K562 (cell line): ENCODE results near the gene TMEM121. TPM values are rescaled to one million over a fixed set of nuclear protein-coding genes. Genes with fewer than 3 reads are reported as not detected.

Experiments used
- ARID1B ChIP-seq: fragments of 450-650 bp; IDR thresholded peaks from 2 replicates; pipeline ENCODE4 v1.6.1; 2016; ENCODE audit warnings: antibody characterized with exemption, mild to moderate bottlenecking, inconsistent platforms
- BRD9 ChIP-seq: fragments of 450-650 bp; IDR thresholded peaks from 2 replicates; pipeline ENCODE4 v1.6.1; 2018; ENCODE audit warnings: low read depth; ENCODE audit not compliant: partially characterized antibody
- CBFA2T2 ChIP-seq: fragments of 450-650 bp; conservative IDR thresholded peaks from 2 replicates; pipeline ENCODE4 v1.6.1; 2017; ENCODE audit warnings: mild to moderate bottlenecking
- CCNT2 ChIP-seq: IDR thresholded peaks from 2 replicates; pipeline ENCODE4 v1.6.1; 2011; ENCODE audit warnings: borderline replicate concordance, low read depth, mild to moderate bottlenecking, moderate library complexity, mixed read lengths, low read length; ENCODE audit not compliant: insufficient read length; ENCODE audit errors: extremely low read depth
- GATAD2A ChIP-seq: fragments of 450-650 bp; IDR thresholded peaks from 2 replicates; pipeline ENCODE4 v1.6.1; 2017
- HDAC8 ChIP-seq: fragments of 450-650 bp; IDR thresholded peaks from 2 replicates; pipeline ENCODE4 v1.6.1; 2016; ENCODE audit warnings: mild to moderate bottlenecking, missing genetic modification characterization, moderate library complexity, missing compliant biosample characterization
- HSF4 ChIP-seq: fragments of 250-450 bp; sonication (Bioruptor Pico); IDR thresholded peaks from 2 replicates; pipeline ENCODE4 v2.1.2; 2022; ENCODE audit warnings: mild to moderate bottlenecking, moderate library complexity, borderline replicate concordance
- MCM7 ChIP-seq, 2 experiments: fragments of 450-650 bp; IDR thresholded peaks; 2 replicates each; pipeline ENCODE4 v1.6.1; 2016 to 2018
- MNT ChIP-seq, 2 experiments: fragments of 450-650 bp; conservative IDR thresholded peaks; 2 replicates each; pipeline ENCODE4 v1.6.1; 2017; ENCODE audit warnings: mild to moderate bottlenecking in 2 of 2, moderate library complexity in 2 of 2
- MYNN ChIP-seq, 2 experiments: sonication (generic); formaldehyde crosslinking in 1 of 2; IDR thresholded peaks; 2 replicates each; pipeline versions ENCODE4 v1.5.0 to v1.6.1; 2016 to 2020; ENCODE audit warnings: antibody characterized with exemption in 1 of 2, missing genetic modification reagents in 1 of 2
- NRF1 ChIP-seq, 2 experiments: fragments of 450-650 bp; IDR thresholded peaks in 1 of 2; conservative IDR thresholded peaks in 1 of 2; 2 replicates each; pipeline ENCODE4 v1.6.1; 2014; ENCODE audit warnings: mild to moderate bottlenecking in 2 of 2
- POU5F1 ChIP-seq: fragments of 150-350 bp; IDR thresholded peaks from 2 replicates; pipeline ENCODE4 v1.6.1; 2014; ENCODE audit warnings: borderline replicate concordance, low read length, low read depth, mild to moderate bottlenecking; ENCODE audit not compliant: partially characterized antibody
- PTBP1 ChIP-seq: fragments of 200-400 bp; formaldehyde crosslinking; IDR thresholded peaks from 2 replicates; pipeline ENCODE4 v1.6.1; 2017; ENCODE audit warnings: low read depth, low read length
- RFX5 ChIP-seq: IDR thresholded peaks from 2 replicates; pipeline ENCODE4 v1.6.1; 2011; ENCODE audit warnings: low read depth, mild to moderate bottlenecking, improper control_type of control experiment, low read length
- SLC30A9 ChIP-seq: fragments of 250-450 bp; sonication (Bioruptor Pico); IDR thresholded peaks from 2 replicates; pipeline ENCODE4 v1.8.0; 2022; ENCODE audit warnings: mild to moderate bottlenecking, moderate library complexity
- SNRNP70 ChIP-seq: fragments of 200-400 bp; formaldehyde crosslinking; optimal IDR thresholded peaks from 2 replicates; pipeline ENCODE3; 2017; ENCODE audit warnings: low read depth, low read length
- SREBF2 ChIP-seq: sonication (generic); formaldehyde crosslinking; IDR thresholded peaks from 2 replicates; pipeline ENCODE4 v1.4.0; 2020; ENCODE audit warnings: mild to moderate bottlenecking, missing genetic modification reagents
- TBP ChIP-seq: optimal IDR thresholded peaks from 2 replicates; pipeline ENCODE3; 2011; ENCODE audit warnings: low read depth, low read length, improper control_type of control experiment
- YY1 ChIP-seq, 3 experiments: IDR thresholded peaks; 2 replicates each; pipeline ENCODE4 v1.6.1; 2011; ENCODE audit warnings: low read length in 2 of 3, mild to moderate bottlenecking in 2 of 3, moderate library complexity in 2 of 3, borderline replicate concordance in 1 of 3, control low read depth in 1 of 3, low read depth in 1 of 3; ENCODE audit not compliant: insufficient read depth in 3 of 3, insufficient replicate concordance in 2 of 3, control insufficient read depth in 1 of 3, insufficient read length in 1 of 3; ENCODE audit errors: extremely low read depth in 1 of 3
- ZBTB43 ChIP-seq: sonication (generic); formaldehyde crosslinking; IDR thresholded peaks from 2 replicates; pipeline ENCODE4 v1.8.0; 2023; ENCODE audit warnings: mild to moderate bottlenecking, missing genetic modification reagents
- ZC3H4 ChIP-seq: sonication (generic); formaldehyde crosslinking; IDR thresholded peaks from 2 replicates; pipeline ENCODE4 v1.9.0; 2021; ENCODE audit warnings: missing genetic modification reagents, borderline replicate concordance
- polyA plus RNA-seq, 8 experiments: library from polyadenylated mRNA; depleted of rRNA in 4 of 8; stranded (reverse) in 5 of 8; unstranded in 3 of 8; fragments of >200 nt; fragmentation: Nextera tagmentation in 2 of 8; fragmentation: Illumina TruSeq in 1 of 8; extraction: Ambion mirVana in 2 of 8; extraction: Trizol in 1 of 8; gene quantifications; 2 replicates each; pipeline versions ENCODE4 v1.2.1 to v1.2.3, GENCODE V29; 2011 to 2014; ENCODE audit warnings: inconsistent platforms in 1 of 8, missing spikeins in 1 of 8
- total RNA-seq, 7 experiments: library from RNA; depleted of rRNA in 6 of 7; stranded (reverse); fragments of >200 nt in 6 of 7; fragmentation: Illumina TruSeq in 2 of 7; extraction: Trizol in 2 of 7; gene quantifications; 2 replicates each; pipeline versions ENCODE4 v1.2.1 to v1.2.3, GENCODE V29; 2011 to 2021; ENCODE audit warnings: low replicate concordance in 1 of 7
- TF ChIP-seq, protein P1 (sequence below): fragments of 250-450 bp; sonication (Bioruptor Pico); IDR thresholded peaks from 2 replicates; pipeline ENCODE4 v1.4.0; 2020; ENCODE audit warnings: mild to moderate bottlenecking, moderate library complexity

TMEM121 gene
- total and polyA plus RNA-seq, 9 of the 15 experiments (the other 6 are each of a cell fraction or from before 2014, with no cell fraction given), result 0.31 to 0.36 TPM; not detected in 7

GRCh38 chr14:105490572-105491365 is 35.6 kb upstream of the TMEM121 start, which contains the start of gene TEDC1 (continued):
- TF ChIP-seq SLC30A9 (CRISPR knock-in tag), result no peak
- peak; percentile 92 to 93 for TF ChIP-seq NRF1 (conservative IDR thresholded peaks at IDR 0.05 in 1 of 2, IDR thresholded peaks at IDR 0.05 in 1 of 2)
- no peak for TF ChIP-seq MYNN (IDR thresholded peaks at IDR 0.05)
- TF ChIP-seq MYNN (CRISPR knock-in tag; IDR thresholded peaks at IDR 0.05), result no peak
- no peak for TF ChIP-seq SNRNP70
- no peak for TF ChIP-seq ZC3H4 (CRISPR knock-in tag)
- peak; percentile 75 to 79 for TF ChIP-seq MNT (conservative IDR thresholded peaks at IDR 0.05)
- peak; percentile 13 for TF ChIP-seq TBP
- peak in 2 of 3 experiments; percentile 4 to 25 for TF ChIP-seq YY1 (IDR thresholded peaks at IDR 0.05; ENCODE audit: borderline replicate concordance in 1 of 3, control insufficient read depth in 1 of 3, extremely low read depth in 1 of 3, insufficient read depth in 3 of 3, insufficient read length in 1 of 3, insufficient replicate concordance in 2 of 3, low read depth in 1 of 3, low read length in 2 of 3)
- no peak for TF ChIP-seq BRD9
- TF ChIP-seq SREBF2 (CRISPR knock-in tag), result no peak
- no peak for TF ChIP-seq ARID1B
- TF ChIP-seq CCNT2, result no peak
- no peak for TF ChIP-seq HDAC8 (tag)
- TF ChIP-seq, protein P1, sequence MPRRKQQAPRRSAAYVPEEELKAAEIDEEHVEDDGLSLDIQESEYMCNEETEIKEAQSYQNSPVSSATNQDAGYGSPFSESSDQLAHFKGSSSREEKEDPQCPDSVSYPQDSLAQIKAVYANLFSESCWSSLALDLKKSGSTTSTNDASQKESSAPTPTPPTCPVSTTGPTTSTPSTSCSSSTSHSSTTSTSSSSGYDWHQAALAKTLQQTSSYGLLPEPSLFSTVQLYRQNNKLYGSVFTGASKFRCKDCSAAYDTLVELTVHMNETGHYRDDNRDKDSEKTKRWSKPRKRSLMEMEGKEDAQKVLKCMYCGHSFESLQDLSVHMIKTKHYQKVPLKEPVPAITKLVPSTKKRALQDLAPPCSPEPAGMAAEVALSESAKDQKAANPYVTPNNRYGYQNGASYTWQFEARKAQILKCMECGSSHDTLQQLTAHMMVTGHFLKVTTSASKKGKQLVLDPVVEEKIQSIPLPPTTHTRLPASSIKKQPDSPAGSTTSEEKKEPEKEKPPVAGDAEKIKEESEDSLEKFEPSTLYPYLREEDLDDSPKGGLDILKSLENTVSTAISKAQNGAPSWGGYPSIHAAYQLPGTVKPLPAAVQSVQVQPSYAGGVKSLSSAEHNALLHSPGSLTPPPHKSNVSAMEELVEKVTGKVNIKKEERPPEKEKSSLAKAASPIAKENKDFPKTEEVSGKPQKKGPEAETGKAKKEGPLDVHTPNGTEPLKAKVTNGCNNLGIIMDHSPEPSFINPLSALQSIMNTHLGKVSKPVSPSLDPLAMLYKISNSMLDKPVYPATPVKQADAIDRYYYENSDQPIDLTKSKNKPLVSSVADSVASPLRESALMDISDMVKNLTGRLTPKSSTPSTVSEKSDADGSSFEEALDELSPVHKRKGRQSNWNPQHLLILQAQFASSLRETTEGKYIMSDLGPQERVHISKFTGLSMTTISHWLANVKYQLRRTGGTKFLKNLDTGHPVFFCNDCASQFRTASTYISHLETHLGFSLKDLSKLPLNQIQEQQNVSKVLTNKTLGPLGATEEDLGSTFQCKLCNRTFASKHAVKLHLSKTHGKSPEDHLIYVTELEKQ (CRISPR knock-in tag), result no peak
- TF ChIP-seq GATAD2A, result no peak
- TF ChIP-seq CBFA2T2, result no peak
- no peak for TF ChIP-seq MCM7 (IDR thresholded peaks at IDR 0.05)
- no peak for TF ChIP-seq POU5F1
- no peak for TF ChIP-seq HSF4 (CRISPR knock-in tag)
- no peak for TF ChIP-seq PTBP1
- no peak for TF ChIP-seq RFX5
- no peak for TF ChIP-seq ZBTB43
